ENCODE data around the gene GOLGA6D.
"Not testable (repeated sequence)": the region's sequence is repeated elsewhere in the genome, so short reads cannot be mapped to it uniquely, and the experiment has no call there.

GOLGA6D gene

GRCh38 chr15:75339531-75340240 is 57.1 kb downstream of the GOLGA6D start:
- DNase-seq (ENCODE audit: low read depth), result no peak
- TF ChIP-seq CTCF (IDR thresholded peaks at IDR 0.05; ENCODE audit: low read length, missing control alignments), result no peak
- no peak overlapping the region for H3K4me3 ChIP-seq (replicated peaks; ENCODE audit: low read depth, low read length)

GRCh38 chr15:75342221-75342620 is 59.6 kb downstream of the GOLGA6D start:
- DNase-seq (ENCODE audit: low read depth), result no peak
- TF ChIP-seq CTCF (IDR thresholded peaks at IDR 0.05; ENCODE audit: low read length, missing control alignments), result no peak

GRCh38 chr15:75343953-75344352 is 61.3 kb downstream of the GOLGA6D start:
- peak; percentile 36 for DNase-seq (ENCODE audit: low read depth)

More at GRCh38 chr15:75342221-75342620, 59.6 kb downstream of the GOLGA6D start:
- no peak overlapping the region for H3K4me3 ChIP-seq (replicated peaks; ENCODE audit: low read depth, low read length)

More at GRCh38 chr15:75343953-75344352, 61.3 kb downstream of the GOLGA6D start:
- H3K4me3 ChIP-seq (replicated peaks; ENCODE audit: low read depth, low read length), result not testable (repeated sequence)

All from fibroblast of pulmonary artery (primary cell).